ENCODE measurements around the gene ELF5. TPM values are rescaled to one million over a fixed set of nuclear protein-coding genes. Genes with fewer than 3 reads are reported as not detected.

The ELF5 gene
- total and polyA plus RNA-seq, 2 donors (not counting 1 experiment from before 2014, with no cell fraction given): not detected

DNA sequence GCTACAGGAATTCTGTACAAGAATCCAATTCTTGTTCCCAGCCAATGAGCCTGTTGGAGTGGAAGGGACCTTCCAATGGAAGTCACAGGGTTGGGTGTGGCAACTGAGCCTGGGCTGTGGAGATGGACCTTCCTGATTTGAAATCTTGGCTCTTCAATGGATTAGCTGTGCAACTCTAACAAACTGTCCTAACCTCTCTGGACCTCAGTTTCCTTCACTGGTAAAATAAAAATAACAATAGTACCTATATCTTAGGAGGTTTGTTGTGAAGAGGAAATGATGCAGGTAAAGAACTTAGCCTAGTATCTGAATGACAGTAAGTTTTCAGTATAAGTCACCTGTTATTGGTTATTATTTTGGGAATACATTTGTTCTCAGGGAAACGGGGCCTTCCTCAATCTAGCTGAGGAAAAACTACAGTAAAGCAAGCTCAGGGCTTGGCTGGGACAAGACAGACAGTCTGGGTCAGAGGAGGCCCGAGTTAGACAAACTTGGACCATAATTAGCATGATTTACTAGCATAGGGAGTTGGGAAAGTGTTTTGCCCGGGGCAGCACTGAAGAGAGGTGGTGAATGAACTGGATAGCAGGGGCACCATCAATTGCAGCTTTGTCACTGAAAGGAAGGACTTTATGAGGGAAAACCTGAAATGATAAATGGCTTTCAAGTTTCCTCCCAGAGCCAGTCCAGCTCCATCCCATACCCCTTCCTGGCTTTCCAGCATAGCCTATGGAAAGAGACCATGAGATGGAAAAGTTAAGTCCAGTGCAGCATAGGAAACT lies 13.7 kb downstream of the ELF5 start:
- no peak overlapping the region for H3K27ac Mint-ChIP-seq
- Histone ChIP-seq H3K4me2 (replicated peaks; ENCODE audit: low read depth, low read length, poor library complexity, severe bottlenecking) (no peak overlapping the region), H3K27ac (ENCODE audit: low read length in 2 of 2) (no peak overlapping the region), H3K36me3 (replicated peaks in 1 of 2; ENCODE audit: control extremely low read depth in 1 of 2, control insufficient read depth in 1 of 2, extremely low read depth in 1 of 2, insufficient read depth in 2 of 2, low read length in 1 of 2) (no peaks in the 10 kb centered on the region), H3K79me2 (ENCODE audit: control insufficient read depth, insufficient read depth, low read length) (no peaks in the 10 kb centered on the region), H3K4me1 (ENCODE audit: control insufficient read depth in 2 of 2, insufficient read depth in 2 of 2, low read length in 2 of 2) (no peaks in the 10 kb centered on the region), H3K4me3 (ENCODE audit: control extremely low read depth in 1 of 5, extremely low read depth in 1 of 5, insufficient read depth in 1 of 5, low read depth in 2 of 5, low read length in 4 of 5) (no peak overlapping the region), H4K20me1 (ENCODE audit: control insufficient read depth, insufficient read depth, low read length, poor library complexity, severe bottlenecking) (no peaks in the 10 kb centered on the region), H2AFZ (ENCODE audit: insufficient read depth, low read depth, low read length, poor library complexity, severe bottlenecking) (no peak overlapping the region), H3K9ac (ENCODE audit: low read length) (no peak overlapping the region), H3K9me3 (ENCODE audit: control extremely low read depth in 1 of 3, control insufficient read depth in 2 of 3, insufficient read depth in 1 of 3, low read length in 2 of 3) (no peaks in the 10 kb centered on the region), H3K27me3 (replicated peaks in 1 of 4; ENCODE audit: control extremely low read depth in 1 of 4, control insufficient read depth in 3 of 4, insufficient read depth in 4 of 4, low read length in 3 of 4) (no peaks in the 10 kb centered on the region)
- ATAC-seq (ENCODE audit: low read depth) (no peak), DNase-seq (no peak)
- intact Hi-C loops (cut with micrococcal nuclease): no loop called here
- TF ChIP-seq, protein P1, sequence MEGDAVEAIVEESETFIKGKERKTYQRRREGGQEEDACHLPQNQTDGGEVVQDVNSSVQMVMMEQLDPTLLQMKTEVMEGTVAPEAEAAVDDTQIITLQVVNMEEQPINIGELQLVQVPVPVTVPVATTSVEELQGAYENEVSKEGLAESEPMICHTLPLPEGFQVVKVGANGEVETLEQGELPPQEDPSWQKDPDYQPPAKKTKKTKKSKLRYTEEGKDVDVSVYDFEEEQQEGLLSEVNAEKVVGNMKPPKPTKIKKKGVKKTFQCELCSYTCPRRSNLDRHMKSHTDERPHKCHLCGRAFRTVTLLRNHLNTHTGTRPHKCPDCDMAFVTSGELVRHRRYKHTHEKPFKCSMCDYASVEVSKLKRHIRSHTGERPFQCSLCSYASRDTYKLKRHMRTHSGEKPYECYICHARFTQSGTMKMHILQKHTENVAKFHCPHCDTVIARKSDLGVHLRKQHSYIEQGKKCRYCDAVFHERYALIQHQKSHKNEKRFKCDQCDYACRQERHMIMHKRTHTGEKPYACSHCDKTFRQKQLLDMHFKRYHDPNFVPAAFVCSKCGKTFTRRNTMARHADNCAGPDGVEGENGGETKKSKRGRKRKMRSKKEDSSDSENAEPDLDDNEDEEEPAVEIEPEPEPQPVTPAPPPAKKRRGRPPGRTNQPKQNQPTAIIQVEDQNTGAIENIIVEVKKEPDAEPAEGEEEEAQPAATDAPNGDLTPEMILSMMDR (IDR thresholded peaks at IDR 0.05): no peak
- no peak for TF ChIP-seq EZH2 (IDR thresholded peaks at IDR 0.05; ENCODE audit: borderline replicate concordance, insufficient read depth, low read depth, low read length, poor library complexity, severe bottlenecking)
- H3K9me3 Mint-ChIP-seq (ENCODE audit: insufficient read depth): no peaks in the 10 kb centered on the region
- ChIA-PET CTCF (interaction anchor here (0.7 to 1.7 kb wide), 3 partner anchors 7 to 46 kb away, joined by 3 to 4 read pairs (median 4); no protein-coding TSS in a partner anchor), POLR2A (no interaction called here)
- H3K27me3 Mint-ChIP-seq: peaks cover 4% of the 10 kb centered on the region
- no peaks in the 10 kb centered on the region for H3K4me1 Mint-ChIP-seq
- H3K4me3 Mint-ChIP-seq: no peak overlapping the region
- WGBS (ENCODE audit: insufficient coverage): 87% methylated on average over 3 of the region's 3 CpGs

DNA sequence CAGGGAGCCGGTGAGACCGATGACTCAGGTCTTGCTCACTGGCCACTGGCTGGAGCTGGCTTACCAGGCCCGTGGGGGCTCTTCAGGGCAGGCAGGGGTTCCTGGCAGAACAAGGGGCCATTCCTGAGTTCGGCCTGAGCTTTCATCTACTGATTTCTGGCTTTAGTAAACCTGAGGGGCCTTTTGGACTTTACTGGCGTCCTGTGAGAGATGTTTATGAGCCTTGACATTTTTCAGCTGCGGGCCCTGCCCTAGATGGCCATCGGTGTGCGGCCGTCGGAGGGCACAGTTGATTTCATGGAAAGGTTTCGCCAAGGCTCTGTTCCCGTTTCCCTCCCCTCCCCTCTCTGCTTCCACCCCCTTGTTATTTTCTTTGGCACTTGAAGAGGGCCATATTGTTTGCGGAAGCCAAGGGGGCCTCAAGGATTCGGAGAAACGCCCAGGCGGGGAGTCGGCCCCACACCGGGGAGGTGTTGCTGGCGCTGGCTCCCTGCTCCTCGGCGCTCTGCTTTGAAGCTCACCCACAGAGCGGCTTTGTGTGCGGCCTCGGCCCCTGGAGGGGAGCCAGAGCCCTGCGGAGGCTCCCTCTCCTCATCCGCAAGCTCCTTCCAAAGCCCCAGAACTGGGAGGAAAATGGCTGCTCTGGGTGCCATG lies 17.7 kb downstream of the ELF5 start:
- H3K4me3 ChIP-seq (ENCODE audit: control extremely low read depth in 1 of 5, extremely low read depth in 1 of 5, insufficient read depth in 1 of 5, low read depth in 2 of 5, low read length in 4 of 5): no peak overlapping the region
- TF ChIP-seq EZH2 (IDR thresholded peaks at IDR 0.05; ENCODE audit: borderline replicate concordance, insufficient read depth, low read depth, low read length, poor library complexity, severe bottlenecking): no peak
- TF ChIP-seq, protein P1 (IDR thresholded peaks at IDR 0.05): no peak
- intact Hi-C loops (cut with micrococcal nuclease): no loop called here
- no peak overlapping the region for H3K27ac ChIP-seq (ENCODE audit: low read length in 2 of 2)
- H3K79me2 ChIP-seq (ENCODE audit: control insufficient read depth, insufficient read depth, low read length): no peaks in the 10 kb centered on the region
- no peaks in the 10 kb centered on the region for H3K27me3 ChIP-seq (replicated peaks in 1 of 4; ENCODE audit: control extremely low read depth in 1 of 4, control insufficient read depth in 3 of 4, insufficient read depth in 4 of 4, low read length in 3 of 4)
- no peak overlapping the region for H3K9ac ChIP-seq (ENCODE audit: low read length)
- peaks cover 4% of the 10 kb centered on the region for H3K27me3 Mint-ChIP-seq
- ChIA-PET CTCF (interaction anchor here (1.6 kb wide), 1 partner anchor 8 kb away, joined by 3 read pairs; no protein-coding TSS in a partner anchor), POLR2A (no interaction called here)
- H4K20me1 ChIP-seq (ENCODE audit: control insufficient read depth, insufficient read depth, low read length, poor library complexity, severe bottlenecking): no peaks in the 10 kb centered on the region
- 89% methylated on average over 21 of the region's 26 CpGs for WGBS (ENCODE audit: insufficient coverage)
- no peak overlapping the region for H3K27ac Mint-ChIP-seq
- no peaks in the 10 kb centered on the region for H3K4me1 ChIP-seq (ENCODE audit: control insufficient read depth in 2 of 2, insufficient read depth in 2 of 2, low read length in 2 of 2)
- H3K4me1 Mint-ChIP-seq: no peaks in the 10 kb centered on the region
- ATAC-seq (ENCODE audit: low read depth) (no peak), DNase-seq (no peak)
- no peak overlapping the region for H2AFZ ChIP-seq (ENCODE audit: insufficient read depth, low read depth, low read length, poor library complexity, severe bottlenecking)
- H3K36me3 ChIP-seq (replicated peaks in 1 of 2; ENCODE audit: control extremely low read depth in 1 of 2, control insufficient read depth in 1 of 2, extremely low read depth in 1 of 2, insufficient read depth in 2 of 2, low read length in 1 of 2): no peaks in the 10 kb centered on the region
- H3K4me3 Mint-ChIP-seq: no peak overlapping the region
- no peaks in the 10 kb centered on the region for H3K9me3 ChIP-seq (ENCODE audit: control extremely low read depth in 1 of 3, control insufficient read depth in 2 of 3, insufficient read depth in 1 of 3, low read length in 2 of 3)
- H3K9me3 Mint-ChIP-seq (ENCODE audit: insufficient read depth): no peaks in the 10 kb centered on the region
- no peak overlapping the region for H3K4me2 ChIP-seq (replicated peaks; ENCODE audit: low read depth, low read length, poor library complexity, severe bottlenecking)
